Keratinocyte (primary cell): Measurements from ENCODE around the gene PHACTR1. TPM values are rescaled to one million over a fixed set of nuclear protein-coding genes. Genes with fewer than 3 reads are reported as not detected.

ENCODE experiments used
- DNase-seq: peaks from one replicate; pipeline ENCODE4 v3.0.0-alpha.2; 2011; ENCODE audit warnings: low read depth, missing footprints, low spot score
- FAIRE-seq: peaks from 2 replicates; lab custom pipeline; 2011; peaks lifted over from hg19 to GRCh38; lab: Jason Lieb, UNC
- H2AFZ ChIP-seq: 2 replicates; pipeline ENCODE4 v1.6.0; 2012; ENCODE audit warnings: low read length, control low read depth, inconsistent platforms; ENCODE audit not compliant: control insufficient read depth
- H3K27ac ChIP-seq: 2 replicates; pipeline ENCODE4 v1.5.1; 2011; ENCODE audit warnings: low read length; ENCODE audit not compliant: control insufficient read depth, insufficient read depth
- H3K27me3 ChIP-seq: 3 replicates; pipeline ENCODE4 v1.6.0; 2011; ENCODE audit warnings: low read length; ENCODE audit not compliant: control insufficient read depth, insufficient read depth; ENCODE audit errors: extremely low read depth
- H3K36me3 ChIP-seq, 2 experiments: 2 replicates in 1 of 2; 3 replicates in 1 of 2; pipeline ENCODE4 v1.5.1; 2011; ENCODE audit warnings: low read length in 2 of 2, mild to moderate bottlenecking in 1 of 2; ENCODE audit not compliant: control insufficient read depth in 2 of 2, insufficient read depth in 2 of 2; ENCODE audit errors: extremely low read depth in 1 of 2
- H3K4me1 ChIP-seq: 3 replicates; pipeline ENCODE4 v1.5.1; 2011; ENCODE audit warnings: low read length; ENCODE audit not compliant: control insufficient read depth, insufficient read depth; ENCODE audit errors: extremely low read depth
- H3K4me2 ChIP-seq: 3 replicates; pipeline ENCODE4 v1.6.0; 2011; ENCODE audit warnings: low read depth, low read length; ENCODE audit not compliant: control insufficient read depth, insufficient read depth; ENCODE audit errors: extremely low read depth
- H3K4me3 ChIP-seq, 3 experiments: fragments of 200-600 bp in 1 of 3; sonication (generic) in 1 of 3; 2 replicates in 2 of 3; 3 replicates in 1 of 3; pipeline ENCODE4 v1.5.1; 2011 to 2016; ENCODE audit warnings: low read length in 3 of 3, mild to moderate bottlenecking in 3 of 3, control low read depth in 2 of 3, inconsistent platforms in 1 of 3, low read depth in 1 of 3, mixed read lengths in 1 of 3, mixed run types in 1 of 3, moderate library complexity in 1 of 3; ENCODE audit not compliant: control insufficient read depth in 2 of 3, insufficient read depth in 2 of 3; ENCODE audit errors: extremely low read depth in 1 of 3
- H3K79me2 ChIP-seq: 2 replicates; pipeline ENCODE4 v1.6.0; 2012; ENCODE audit warnings: low read length; ENCODE audit not compliant: control insufficient read depth, insufficient read depth
- H3K9ac ChIP-seq: 3 replicates; pipeline ENCODE4 v1.6.0; 2011; ENCODE audit warnings: low read length; ENCODE audit not compliant: control insufficient read depth, insufficient read depth; ENCODE audit errors: extremely low read depth
- H3K9me1 ChIP-seq: 3 replicates; pipeline ENCODE4 v1.6.0; 2011; ENCODE audit warnings: low read length; ENCODE audit not compliant: control insufficient read depth, insufficient read depth; ENCODE audit errors: extremely low read depth
- H3K9me3 ChIP-seq: 2 replicates; pipeline ENCODE4 v1.5.1; 2012; ENCODE audit warnings: low read depth, low read length; ENCODE audit not compliant: control insufficient read depth
- H4K20me1 ChIP-seq: 3 replicates; pipeline ENCODE4 v1.6.0; 2011; ENCODE audit warnings: low read length; ENCODE audit not compliant: control insufficient read depth, insufficient read depth; ENCODE audit errors: extremely low read depth
- CTCF ChIP-seq, 3 experiments: IDR thresholded peaks in 1 of 3; conservative IDR thresholded peaks in 1 of 3; optimal IDR thresholded peaks in 1 of 3; 2 replicates in 2 of 3; 3 replicates in 1 of 3; pipeline versions ENCODE3 to v1.5.1; 2011; ENCODE audit warnings: low read length in 3 of 3, mild to moderate bottlenecking in 3 of 3, moderate library complexity in 2 of 3, control low read depth in 1 of 3, inconsistent platforms in 1 of 3; ENCODE audit not compliant: insufficient read depth in 2 of 3; ENCODE audit errors: extremely low read depth in 1 of 3
- EZH2 ChIP-seq: IDR thresholded peaks from one replicate; pipeline ENCODE4 v1.6.1; 2012; ENCODE audit warnings: inconsistent platforms, mild to moderate bottlenecking, low read length, moderate library complexity
- dilution Hi-C: fragments of 300-500 bp; cut with MboI; formaldehyde crosslinking; loops from one replicate; pipeline ENCODE4 v1.7.0; 2020; ENCODE audit warnings: low sequenced_read_pairs; ENCODE audit not compliant: extremely low pct_ligation_motif_present
- polyA plus RNA-seq, 5 experiments: library from polyadenylated mRNA; depleted of rRNA in 3 of 5; stranded (reverse) in 3 of 5; stranded (forward) in 1 of 5; unstranded in 1 of 5; fragments of >200 nt; gene quantifications; 1 replicate in 1 of 5; 2 replicates in 3 of 5; 3 replicates in 1 of 5; pipeline versions ENCODE4 v1.2.1 to v1.2.3, GENCODE V29; 2011 to 2012; ENCODE audit warnings: missing spikeins in 2 of 5, low read depth in 1 of 5, low replicate concordance in 1 of 5

PHACTR1 gene
- polyA plus RNA-seq, 1 donor (not counting 4 experiments of a cell fraction or from before 2014, with no cell fraction given) = 0.22 TPM

- Histone ChIP-seq H3K36me3 (peaks cover 9 to 15% of the 10 kb centered on the region in 2 experiments), H3K4me2 (no peak overlapping the region), H2AFZ (no peak overlapping the region), H3K27ac (no peak overlapping the region), H3K9me1 (no peaks in the 10 kb centered on the region), H3K4me1 (peaks cover under 1% of the 10 kb centered on the region), H3K4me3 (no peak overlapping the region), H3K9ac (no peak overlapping the region), H4K20me1 (no peaks in the 10 kb centered on the region), H3K27me3 (no peaks in the 10 kb centered on the region), H3K79me2 (no peaks in the 10 kb centered on the region), H3K9me3 (no peaks in the 10 kb centered on the region)
- DNase-seq (no peak), FAIRE-seq (no peak)
- dilution Hi-C loops = no loop called here
- TF ChIP-seq CTCF (optimal IDR thresholded peaks at IDR 0.05 in 1 of 3, IDR thresholded peaks at IDR 0.05 in 1 of 3, conservative IDR thresholded peaks at IDR 0.05 in 1 of 3; ENCODE audit: extremely low read depth in 1 of 3, insufficient read depth in 2 of 3, low read length in 3 of 3) (no peak), EZH2 (no peak)
These were observed 580.8 kb downstream of the PHACTR1 start for GRCh38 chr6:13297391-13297790.

GRCh38 chr6:13298446-13298845, 581.9 kb downstream of the PHACTR1 start:
- peaks cover 13 to 14% of the 10 kb centered on the region in 2 experiments for H3K36me3 ChIP-seq
- H3K27ac ChIP-seq = no peak overlapping the region
- H3K9ac ChIP-seq = no peak overlapping the region
- H4K20me1 ChIP-seq = no peaks in the 10 kb centered on the region
- peaks cover 11% of the 10 kb centered on the region for H3K4me1 ChIP-seq
- dilution Hi-C loops = no loop called here
- no peak overlapping the region for H2AFZ ChIP-seq
- no peak overlapping the region for H3K4me2 ChIP-seq
- H3K79me2 ChIP-seq = no peaks in the 10 kb centered on the region
- no peaks in the 10 kb centered on the region for H3K27me3 ChIP-seq
- no peak for FAIRE-seq
- H3K4me3 ChIP-seq = no peak overlapping the region
- H3K9me3 ChIP-seq = no peaks in the 10 kb centered on the region
- no peaks in the 10 kb centered on the region for H3K9me1 ChIP-seq
- DNase-seq = no peak
- no peak for TF ChIP-seq EZH2
- no peak for TF ChIP-seq CTCF (optimal IDR thresholded peaks at IDR 0.05 in 1 of 3, IDR thresholded peaks at IDR 0.05 in 1 of 3, conservative IDR thresholded peaks at IDR 0.05 in 1 of 3; ENCODE audit: extremely low read depth in 1 of 3, insufficient read depth in 2 of 3, low read length in 3 of 3)
